Neural crest cell (in vitro differentiated cells): ENCODE data around the gene RS1. TPM values are rescaled to one million over a fixed set of nuclear protein-coding genes. Genes with fewer than 3 reads are reported as not detected.

ENCODE experiments used
- DNase-seq: peaks from one replicate; pipeline ENCODE4 v3.0.0; 2021; ENCODE audit warnings: low read depth, mixed read lengths, low spot score
- H3K27ac Mint-ChIP-seq: one replicate; pipeline ENCODE4 v1.8.0; 2021; ENCODE audit warnings: mild to moderate bottlenecking, mixed read lengths; ENCODE audit not compliant: unreplicated experiment
- H3K27me3 Mint-ChIP-seq: 2 replicates; pipeline ENCODE4 v1.8.0; 2021; ENCODE audit warnings: low read depth, mild to moderate bottlenecking, mixed read lengths
- H3K36me3 Mint-ChIP-seq: 2 replicates; pipeline ENCODE4 v1.8.0; 2021; ENCODE audit warnings: low read depth, mild to moderate bottlenecking, mixed read lengths
- H3K4me1 Mint-ChIP-seq: 2 replicates; pipeline ENCODE4 v1.8.0; 2021; ENCODE audit warnings: mixed read lengths
- H3K4me3 Mint-ChIP-seq: one replicate; pipeline ENCODE4 v1.8.0; 2021; ENCODE audit warnings: mild to moderate bottlenecking, mixed read lengths
- H3K9me3 Mint-ChIP-seq: 2 replicates; pipeline ENCODE4 v1.8.0; 2021; ENCODE audit warnings: mixed read lengths
- total RNA-seq: library from RNA; stranded (reverse); gene quantifications from 2 replicates; pipeline ENCODE4 v1.2.1, GENCODE V29; 2021
- TF ChIP-seq, protein P1 (sequence below): fragments of 200-600 bp; sonication (generic); conservative IDR thresholded peaks from 2 replicates; pipeline ENCODE4 v1.5.0; 2021; ENCODE audit warnings: antibody characterized with exemption, mild to moderate bottlenecking

The RS1 gene
- total RNA-seq, 1 donor from 2014 or later, result not detected

DNA sequence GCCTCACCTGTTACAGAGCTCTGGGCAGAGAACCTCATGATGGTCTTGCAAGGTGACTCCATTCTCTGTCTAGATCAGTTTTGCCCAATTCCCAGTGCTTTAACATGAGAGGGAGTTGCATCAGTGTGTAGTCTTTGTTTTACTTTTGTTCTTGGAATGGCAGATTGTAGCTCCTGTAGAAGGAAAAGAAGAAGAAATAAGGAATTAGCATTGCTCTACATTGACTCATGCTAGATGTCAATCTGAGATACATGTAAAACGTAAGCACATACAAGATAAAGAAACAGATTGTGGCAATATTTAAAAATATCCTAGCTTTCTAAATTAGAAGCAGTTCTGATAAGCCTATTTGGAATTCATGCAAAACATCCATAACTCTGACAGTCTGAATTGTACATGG lies 19.5 kb upstream of the RS1 start:
- peaks cover 7% of the 10 kb centered on the region for H3K27me3 Mint-ChIP-seq
- TF ChIP-seq, protein P1, sequence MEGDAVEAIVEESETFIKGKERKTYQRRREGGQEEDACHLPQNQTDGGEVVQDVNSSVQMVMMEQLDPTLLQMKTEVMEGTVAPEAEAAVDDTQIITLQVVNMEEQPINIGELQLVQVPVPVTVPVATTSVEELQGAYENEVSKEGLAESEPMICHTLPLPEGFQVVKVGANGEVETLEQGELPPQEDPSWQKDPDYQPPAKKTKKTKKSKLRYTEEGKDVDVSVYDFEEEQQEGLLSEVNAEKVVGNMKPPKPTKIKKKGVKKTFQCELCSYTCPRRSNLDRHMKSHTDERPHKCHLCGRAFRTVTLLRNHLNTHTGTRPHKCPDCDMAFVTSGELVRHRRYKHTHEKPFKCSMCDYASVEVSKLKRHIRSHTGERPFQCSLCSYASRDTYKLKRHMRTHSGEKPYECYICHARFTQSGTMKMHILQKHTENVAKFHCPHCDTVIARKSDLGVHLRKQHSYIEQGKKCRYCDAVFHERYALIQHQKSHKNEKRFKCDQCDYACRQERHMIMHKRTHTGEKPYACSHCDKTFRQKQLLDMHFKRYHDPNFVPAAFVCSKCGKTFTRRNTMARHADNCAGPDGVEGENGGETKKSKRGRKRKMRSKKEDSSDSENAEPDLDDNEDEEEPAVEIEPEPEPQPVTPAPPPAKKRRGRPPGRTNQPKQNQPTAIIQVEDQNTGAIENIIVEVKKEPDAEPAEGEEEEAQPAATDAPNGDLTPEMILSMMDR, result no peak
- DNase-seq, result no peak
- no peaks in the 10 kb centered on the region for H3K36me3 Mint-ChIP-seq
- no peaks in the 10 kb centered on the region for H3K4me1 Mint-ChIP-seq
- no peak overlapping the region for H3K27ac Mint-ChIP-seq
- H3K4me3 Mint-ChIP-seq, result no peak overlapping the region
- peaks cover 6% of the 10 kb centered on the region for H3K9me3 Mint-ChIP-seq

DNA sequence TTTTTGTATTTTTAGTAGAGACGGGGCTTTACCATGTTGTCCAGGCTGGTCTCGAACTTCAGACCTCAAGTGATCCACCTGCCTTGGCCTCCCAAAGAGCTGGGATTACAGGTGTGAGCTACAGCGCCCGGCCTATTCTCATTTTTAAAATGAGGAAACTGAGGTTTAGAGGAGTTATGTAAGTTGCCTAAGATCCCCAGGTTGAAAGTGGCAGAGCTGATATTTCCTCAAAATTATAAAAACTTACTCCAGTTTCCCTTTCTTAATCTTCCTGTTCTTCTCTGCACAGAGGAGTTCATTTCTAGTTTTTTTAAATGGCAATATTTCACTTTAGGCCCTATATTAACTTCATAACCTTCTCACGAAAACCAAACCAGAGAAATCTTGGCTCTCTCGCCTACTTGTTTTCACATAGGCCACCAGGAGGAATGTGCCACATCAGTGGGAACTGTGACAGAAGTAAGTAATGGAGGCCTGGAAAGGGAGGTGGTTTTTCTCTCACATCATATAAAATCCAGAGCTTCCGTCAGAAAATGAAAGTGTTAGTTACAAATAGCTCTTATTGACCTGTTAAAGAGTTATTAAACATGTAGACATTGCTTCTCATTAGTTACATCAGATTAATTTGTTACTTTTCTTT lies 16.1 kb upstream of the RS1 start:
- DNase-seq, result no peak
- Mint-ChIP-seq H3K4me1 (no peaks in the 10 kb centered on the region), H3K4me3 (no peak overlapping the region), H3K36me3 (no peaks in the 10 kb centered on the region), H3K27ac (no peak overlapping the region), H3K9me3 (no peaks in the 10 kb centered on the region), H3K27me3 (peaks cover 7% of the 10 kb centered on the region)
- TF ChIP-seq, protein P1, result no peak

DNA sequence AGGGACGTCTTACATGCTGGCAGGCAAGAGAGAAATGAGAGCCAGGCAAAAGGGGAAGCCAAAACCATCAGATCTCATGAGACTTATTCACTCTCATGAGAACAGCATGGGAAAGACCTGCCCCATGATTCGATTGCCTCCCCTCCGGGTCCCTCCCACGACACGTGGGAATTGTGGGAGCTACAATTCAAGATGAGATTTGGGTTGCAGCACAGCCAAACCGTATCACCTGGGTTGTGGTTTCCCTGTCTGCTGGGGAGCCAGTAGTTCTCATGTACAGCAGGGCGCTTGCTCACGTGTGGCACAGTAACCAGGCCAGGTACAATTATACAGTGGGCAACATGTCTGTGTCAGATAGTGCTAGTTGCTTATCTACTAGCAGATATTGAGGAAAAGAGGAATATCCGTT lies 11.1 kb upstream of the RS1 start:
- no peak for DNase-seq
- H3K4me1 Mint-ChIP-seq, result no peaks in the 10 kb centered on the region
- TF ChIP-seq, protein P1, result no peak
- no peak overlapping the region for H3K4me3 Mint-ChIP-seq
- no peaks in the 10 kb centered on the region for H3K36me3 Mint-ChIP-seq
- H3K27me3 Mint-ChIP-seq, result no peaks in the 10 kb centered on the region
- H3K9me3 Mint-ChIP-seq, result peaks cover 4% of the 10 kb centered on the region
- no peak overlapping the region for H3K27ac Mint-ChIP-seq

DNA sequence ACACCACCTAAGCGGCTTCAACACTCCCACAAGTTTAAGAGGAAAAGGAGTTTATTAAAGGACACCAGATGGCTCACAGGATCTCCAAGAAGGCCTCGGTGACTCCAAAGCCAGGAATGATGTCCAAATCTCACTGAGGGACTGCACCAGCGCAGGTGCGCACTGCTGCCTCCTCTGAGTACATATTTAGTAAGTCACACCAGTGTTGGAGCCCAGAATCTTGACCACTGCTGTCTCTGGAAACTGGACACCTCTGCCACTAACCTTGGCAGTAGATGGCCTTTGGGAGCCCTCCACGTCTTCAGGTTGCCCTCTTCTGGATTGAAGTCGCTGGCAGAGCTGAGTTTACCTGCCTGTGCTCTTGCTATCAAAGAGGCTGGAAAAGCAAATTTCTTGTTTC lies 10.1 kb upstream of the RS1 start:
- no peak for DNase-seq
- no peaks in the 10 kb centered on the region for H3K27me3 Mint-ChIP-seq
- TF ChIP-seq, protein P1, result no peak
- no peak overlapping the region for H3K4me3 Mint-ChIP-seq
- H3K27ac Mint-ChIP-seq, result no peak overlapping the region
- peaks cover 4% of the 10 kb centered on the region for H3K9me3 Mint-ChIP-seq
- H3K4me1 Mint-ChIP-seq, result no peaks in the 10 kb centered on the region
- H3K36me3 Mint-ChIP-seq, result no peaks in the 10 kb centered on the region

DNA sequence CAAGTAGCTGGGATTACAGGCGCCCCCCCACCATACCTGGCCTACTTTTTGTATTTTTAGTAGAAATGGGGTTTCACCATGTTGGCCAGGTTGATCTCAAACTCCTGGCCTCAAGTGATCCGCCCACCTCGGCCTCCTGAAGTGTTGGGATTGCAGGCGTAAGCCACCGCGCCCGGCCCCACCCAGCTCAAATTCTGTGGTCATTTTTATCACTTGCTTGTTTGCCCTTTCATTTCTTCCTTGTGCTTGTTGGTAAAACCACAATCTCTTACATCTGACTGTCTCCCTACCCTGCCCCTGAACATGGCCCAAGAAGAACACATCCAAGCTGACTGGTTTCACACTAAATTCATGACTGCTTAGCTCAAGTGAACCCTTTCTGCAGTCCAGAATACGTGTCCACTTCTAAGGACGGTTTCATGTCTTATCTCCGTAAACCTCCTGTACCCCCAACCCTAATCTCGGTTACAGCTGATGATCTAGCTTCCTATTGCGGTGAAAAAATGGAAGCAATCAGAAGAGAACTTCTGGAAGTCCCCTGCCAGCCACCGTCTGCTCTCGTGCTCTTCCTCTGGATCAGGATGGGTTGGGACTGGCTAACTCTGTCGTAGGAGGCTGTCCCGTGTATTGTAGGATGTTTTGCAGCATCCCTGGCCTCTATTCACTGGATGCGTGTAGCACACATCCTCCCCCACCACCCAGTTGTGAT lies 5.4 kb upstream of the RS1 start:
- TF ChIP-seq, protein P1, result no peak
- Mint-ChIP-seq H3K36me3 (no peaks in the 10 kb centered on the region), H3K27me3 (peaks cover 4% of the 10 kb centered on the region), H3K4me1 (no peaks in the 10 kb centered on the region), H3K27ac (no peak overlapping the region), H3K9me3 (peaks cover 4% of the 10 kb centered on the region), H3K4me3 (peak overlapping the region; percentile 28)
- no peak for DNase-seq
